Limb (tissue), 2 donors: ENCODE data around the gene CDH22.
A peak's percentile ranks its signal among the peaks of the same experiment; 100 is the strongest.

Source experiments
- DNase-seq, 2 donors: peaks; one replicate each; pipeline ENCODE4 v3.0.0-alpha.2; 2016; ENCODE audit errors: extremely low spot score in 2 of 2

Gene CDH22

DNA sequence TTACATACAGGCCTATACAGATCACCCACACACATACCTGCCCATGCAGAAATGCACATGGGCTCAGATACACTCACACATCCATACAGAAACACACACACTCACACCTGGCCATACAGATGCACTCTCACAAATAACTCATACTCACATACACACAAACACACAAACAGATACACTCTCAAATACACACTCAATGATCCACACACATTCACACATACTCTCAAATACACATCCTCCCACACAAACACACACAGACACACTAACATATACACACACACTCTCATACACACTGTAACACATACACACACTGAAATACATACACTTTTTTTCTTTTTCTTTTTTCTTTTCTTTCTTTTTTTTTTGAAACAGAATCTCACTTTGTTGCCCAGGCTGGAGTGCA lies 90.7 kb downstream of the CDH22 start:
- DNase-seq = no peak

DNA sequence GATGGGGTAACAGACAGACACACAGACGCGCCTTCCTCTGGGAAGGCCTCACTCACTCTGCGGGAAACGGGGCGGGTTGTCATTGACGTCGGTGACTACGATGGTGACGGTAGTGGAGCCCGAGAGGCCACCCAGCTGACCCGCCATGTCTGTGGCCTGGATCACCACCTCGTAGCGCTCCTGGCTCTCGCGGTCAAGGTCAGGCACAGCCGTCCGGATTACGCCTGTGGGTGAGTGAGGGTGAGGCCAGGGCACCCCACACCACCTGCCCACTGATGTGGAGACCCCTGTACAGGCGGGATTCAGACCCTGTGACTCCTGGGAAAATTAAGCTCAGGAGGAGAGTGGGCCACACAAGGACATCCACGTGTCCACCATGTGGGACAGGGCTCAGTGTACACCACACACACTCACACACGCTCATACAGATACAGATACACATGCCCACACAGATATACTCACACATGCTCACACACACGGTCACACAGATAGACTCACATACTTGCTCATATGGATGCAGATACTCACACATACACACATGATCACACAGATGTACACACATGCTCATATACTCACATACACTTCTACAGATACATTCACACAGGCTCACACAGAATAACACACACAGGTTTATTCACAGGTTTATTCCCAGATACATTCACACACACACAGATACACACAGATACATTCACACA lies 91.4 kb downstream of the CDH22 start:
- DNase-seq = no peak

GRCh38 chr20:46215913-46216707 lies 92.2 kb downstream of the CDH22 start:
- no peak for DNase-seq

- DNase-seq = no peak
Measured at GRCh38 chr20:46214824-46215488, 93.3 kb downstream of the CDH22 start.

GRCh38 chr20:46213946-46214823 lies 94.1 kb downstream of the CDH22 start:
- no peak for DNase-seq

GRCh38 chr20:46212876-46213275 lies 95.4 kb downstream of the CDH22 start:
- DNase-seq = no peak

- no peak for DNase-seq
Measured at GRCh38 chr20:46212252-46212651, 96.0 kb downstream of the CDH22 start.

- no peak for DNase-seq
Measured at GRCh38 chr20:46211331-46211722, 97.0 kb downstream of the CDH22 start.

DNA sequence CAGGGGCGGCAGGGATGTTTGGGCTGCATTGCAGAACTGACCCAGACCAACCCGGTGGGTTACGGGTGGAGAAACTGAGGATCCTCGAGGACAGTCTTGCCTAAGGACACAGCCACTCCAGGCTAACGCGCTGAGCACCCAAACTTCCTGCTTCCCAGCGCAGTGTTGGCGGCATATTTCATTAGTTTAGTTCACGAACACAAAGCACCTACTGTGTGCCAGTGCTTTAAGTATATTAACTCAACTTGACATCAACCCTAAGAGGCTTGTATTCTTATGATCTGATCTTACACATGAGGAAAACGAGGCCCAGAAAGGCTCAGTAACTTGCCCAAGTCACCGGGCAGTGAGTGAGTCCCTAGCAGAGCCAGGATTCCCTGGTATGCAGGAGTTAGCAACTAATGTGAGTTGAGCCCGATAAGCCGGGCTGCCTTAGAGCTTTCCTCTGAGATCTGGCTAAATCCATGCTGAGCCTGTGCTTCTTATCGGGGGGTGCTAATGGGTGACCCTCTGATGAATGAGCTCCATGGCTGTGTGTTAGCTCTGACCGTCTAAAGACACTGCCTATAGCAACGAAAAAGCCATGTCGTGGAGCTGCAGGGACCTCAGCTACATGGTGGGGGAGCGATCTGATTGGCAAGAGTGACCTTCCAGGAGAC lies 97.5 kb downstream of the CDH22 start:
- no peak for DNase-seq

GRCh38 chr20:46209930-46210671 lies 98.2 kb downstream of the CDH22 start:
- DNase-seq = peak; percentile 40 to 71

GRCh38 chr20:46207793-46208192 lies 100.5 kb downstream of the CDH22 start:
- DNase-seq = no peak

- DNase-seq = no peak
Measured at GRCh38 chr20:46206992-46207549, 101.2 kb downstream of the CDH22 start.

- DNase-seq = no peak
Measured at GRCh38 chr20:46206025-46206424, 102.3 kb downstream of the CDH22 start.

- no peak for DNase-seq
Measured at GRCh38 chr20:46205349-46205748, 102.9 kb downstream of the CDH22 start.

GRCh38 chr20:46204594-46205186 lies 103.6 kb downstream of the CDH22 start:
- peak in 1 of 2 donors; percentile 24 for DNase-seq

GRCh38 chr20:46203510-46203837 lies 104.8 kb downstream of the CDH22 start:
- DNase-seq = no peak

- no peak for DNase-seq
Measured at GRCh38 chr20:46202766-46203509, 105.4 kb downstream of the CDH22 start.

GRCh38 chr20:46200582-46201570 lies 107.4 kb downstream of the CDH22 start:
- no peak for DNase-seq
